ENCODE measurements around the gene DRC7. TPM values are rescaled to one million over a fixed set of nuclear protein-coding genes. Genes with fewer than 3 reads are reported as not detected.

The DRC7 gene
- total and polyA plus RNA-seq, 7 donors = not detected

GRCh38 chr16:57734308-57734924 is 39.8 kb downstream of the DRC7 start:
- no peak for TF ChIP-seq CTCF (IDR thresholded peaks at IDR 0.05)
- TF ChIP-seq POLR2A (IDR thresholded peaks at IDR 0.05) = no peak
- TF ChIP-seq EP300 (IDR thresholded peaks at IDR 0.05) = no peak
- TF ChIP-seq POLR2AphosphoS5 (IDR thresholded peaks at IDR 0.05) = no peak
- DNase-seq = no peak
- Histone ChIP-seq H3K4me3 (peak overlapping the region; percentile 69 to 97 (median 82)), H3K27me3 (no peaks in the 10 kb centered on the region), H3K9me3 (no peaks in the 10 kb centered on the region), H3K27ac (peak overlapping the region; percentile 88 to 93 (median 90)), H3K36me3 (peaks cover 0 to 4% (median 0%) of the 10 kb centered on the region in 4 donors), H3K4me1 (peaks cover 0 to 23% (median 18%) of the 10 kb centered on the region in 4 donors)
- WGBS, 2 donors = 41 to 53% methylated on average over 20 of the region's 20 CpGs
- intact Hi-C loops (cut with DNase I) = loop anchor here (2.0 to 10.0 kb wide), 5 partner anchors 266 to 948 kb away; partner anchors contain the start of genes CFAP20, CIAPIN1, COQ9 and SETD6

DNA sequence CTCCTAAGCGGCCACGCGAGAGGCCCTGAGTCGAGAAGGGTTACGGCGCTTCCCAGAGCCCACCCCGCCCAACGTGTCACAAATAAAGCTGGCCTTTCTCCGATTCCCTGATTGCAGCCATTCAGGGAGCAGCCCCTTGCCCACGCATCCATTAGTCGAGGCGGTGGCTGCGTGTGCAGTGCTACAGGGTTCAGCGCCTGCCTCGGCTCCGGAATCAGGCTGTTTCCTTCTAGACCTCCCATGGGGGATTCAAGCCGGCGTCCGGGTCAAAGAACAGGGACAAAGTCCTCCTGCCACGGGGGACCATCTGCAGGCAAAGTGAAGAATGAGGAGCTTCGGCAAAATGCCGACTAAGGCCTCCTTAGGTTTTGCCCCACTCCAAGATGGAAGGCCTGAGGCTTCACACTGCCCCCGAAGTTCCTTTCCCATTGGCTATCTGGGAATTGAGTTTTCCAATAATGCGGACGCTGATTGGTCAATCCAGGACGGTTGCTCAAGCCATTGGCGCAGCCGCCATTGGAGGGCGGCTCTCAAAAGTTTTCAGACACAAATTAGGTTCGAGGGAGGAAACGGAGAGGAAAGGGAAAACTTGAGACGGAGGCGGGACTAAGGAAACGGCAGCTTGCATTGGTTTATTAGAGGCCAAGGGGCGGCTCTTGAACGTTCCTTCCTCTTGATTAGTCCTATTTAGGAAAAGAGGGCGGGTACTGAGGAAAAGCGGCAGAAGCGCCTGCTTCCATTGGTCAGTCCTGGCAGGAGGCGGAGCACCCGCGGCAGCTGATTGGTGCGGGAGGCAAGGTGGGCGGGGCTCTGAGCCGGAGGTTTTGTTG is 40.5 kb downstream of the DRC7 start:
- TF ChIP-seq POLR2AphosphoS5 (IDR thresholded peaks at IDR 0.05) (peak; percentile 65 to 86 (median 74)), POLR2A (IDR thresholded peaks at IDR 0.05) (peak; percentile 32 to 44), EP300 (IDR thresholded peaks at IDR 0.05) (no peak), CTCF (IDR thresholded peaks at IDR 0.05) (no peak)
- Histone ChIP-seq H3K36me3 (peaks cover 0 to 4% (median 0%) of the 10 kb centered on the region in 4 donors), H3K4me3 (peak overlapping the region; percentile 83 to 97 (median 93)), H3K4me1 (peaks cover 0 to 23% (median 18%) of the 10 kb centered on the region in 4 donors), H3K9me3 (no peaks in the 10 kb centered on the region), H3K27ac (peak overlapping the region; percentile 88 to 93 (median 90)), H3K27me3 (no peaks in the 10 kb centered on the region)
- DNase-seq = peak; percentile 99
- intact Hi-C loops (cut with DNase I) = loop anchor here (2.0 to 10.0 kb wide), 6 partner anchors 67 to 947 kb away; partner anchors contain the start of genes CFAP20, CIAPIN1, COQ9 and KIFC3
- 0% methylated on average over 45 of the region's 45 CpGs for WGBS, 2 donors

DNA sequence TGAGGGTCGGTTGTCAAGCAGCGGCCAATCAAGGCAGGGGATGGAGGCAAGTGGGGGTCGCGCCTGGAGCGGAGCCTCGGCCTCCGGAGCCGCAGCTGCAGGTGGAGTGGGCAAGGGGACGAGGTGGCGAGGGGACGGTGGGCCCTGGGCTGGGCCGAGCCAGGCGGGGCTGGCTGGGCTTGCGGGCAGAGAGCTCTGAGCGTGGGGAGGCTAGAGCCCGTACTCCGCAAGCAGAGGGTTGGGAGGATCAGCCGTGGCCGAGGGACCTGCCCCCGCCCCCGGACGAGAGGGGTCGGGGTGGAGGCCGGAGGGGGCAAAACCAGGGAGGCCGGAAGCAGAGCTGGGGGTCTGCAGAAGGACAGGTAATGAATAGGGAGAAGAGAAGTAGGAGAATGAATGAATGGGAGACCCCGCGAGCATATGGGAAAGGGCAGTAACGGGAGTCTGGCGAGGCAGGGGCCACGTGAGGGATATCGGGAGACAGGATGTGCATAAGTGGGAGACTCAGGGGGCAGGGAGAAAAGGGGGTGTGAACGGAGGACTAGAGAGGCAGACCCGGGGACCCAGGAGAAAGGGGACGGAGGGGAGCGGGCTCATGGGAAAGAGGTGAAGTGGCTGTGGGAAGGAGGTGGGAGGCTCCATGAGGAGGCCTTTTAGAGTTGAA is 41.3 kb downstream of the DRC7 start, which contains the start of gene KATNB1:
KATNB1 (plus strand) TSS at position 16 of the 664 bp plus-strand sequence. CDS start 1,474 bp downstream, outside the sequence.
- peak; percentile 69 for DNase-seq
- peaks cover 0 to 4% (median 0%) of the 10 kb centered on the region in 4 donors for H3K36me3 ChIP-seq
- intact Hi-C loops (cut with DNase I) = loop anchor here (2.0 to 10.0 kb wide), 5 partner anchors 66 to 779 kb away; partner anchors contain the start of genes CFAP20, CIAPIN1, COQ9 and KIFC3
- no peaks in the 10 kb centered on the region for H3K9me3 ChIP-seq
- no peaks in the 10 kb centered on the region for H3K27me3 ChIP-seq
- peaks cover 0 to 23% (median 18%) of the 10 kb centered on the region in 4 donors for H3K4me1 ChIP-seq
- 1% methylated on average over 35 of the region's 35 CpGs for WGBS, 2 donors
- peak within 1 kb of the TSS; percentile 88 to 93 (median 90) for H3K27ac ChIP-seq
- H3K4me3 ChIP-seq = peak within 1 kb of the TSS; percentile 83 to 97 (median 93)
- TF ChIP-seq POLR2AphosphoS5 (IDR thresholded peaks at IDR 0.05) (peak in 2 of 4 donors; percentile 45 to 50), EP300 (IDR thresholded peaks at IDR 0.05) (no peak)

DNA sequence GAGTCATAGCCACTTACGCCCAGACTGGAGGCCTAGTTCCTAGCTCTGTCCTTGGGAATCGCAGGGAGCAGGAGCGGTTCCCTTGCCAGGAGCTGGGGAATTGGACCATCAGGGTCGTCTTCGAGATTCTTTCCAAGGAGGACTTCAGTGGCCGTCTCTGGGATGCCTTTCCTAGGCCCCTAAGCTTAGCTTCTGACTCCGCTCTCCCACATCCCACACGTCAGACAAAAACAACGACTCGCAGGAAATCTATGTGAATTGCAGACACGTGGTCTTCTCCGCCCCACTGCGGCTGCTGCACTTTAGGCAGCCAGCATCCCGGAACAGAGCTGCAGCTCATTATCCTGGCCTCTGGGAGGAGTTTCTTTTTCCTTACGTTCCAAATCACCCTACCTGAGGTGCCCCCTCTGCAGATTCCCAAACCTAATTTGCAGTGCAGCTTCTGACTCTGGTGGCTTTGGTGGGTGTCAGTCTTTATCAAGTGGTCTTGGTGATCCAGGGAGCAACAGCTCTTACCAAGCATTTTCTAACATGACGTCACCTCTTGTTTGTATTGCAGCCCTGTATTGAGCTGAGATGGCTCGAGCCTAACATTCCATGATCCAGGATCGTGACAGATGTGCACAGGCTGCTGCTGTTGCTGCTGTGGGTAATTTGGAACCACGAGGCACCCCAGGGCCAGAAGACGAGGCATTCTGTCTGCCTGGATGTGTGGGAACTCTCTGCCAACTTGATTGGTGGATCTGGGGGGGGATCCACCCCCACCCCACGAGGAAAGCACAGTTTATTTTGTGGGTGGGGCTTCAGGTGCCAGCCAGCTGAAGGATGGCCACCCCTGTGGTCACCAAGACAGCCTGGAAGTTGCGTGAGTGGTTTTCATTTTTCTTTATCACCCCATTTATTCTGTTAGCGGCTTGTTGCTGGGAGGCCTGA is 42.1 kb downstream of the DRC7 start:
- Histone ChIP-seq H3K9me3 (no peaks in the 10 kb centered on the region), H3K4me3 (peak overlapping the region; percentile 83 to 97 (median 93)), H3K4me1 (peaks cover 0 to 23% (median 18%) of the 10 kb centered on the region in 4 donors), H3K36me3 (peaks cover 0 to 4% (median 0%) of the 10 kb centered on the region in 4 donors), H3K27ac (peak overlapping the region; percentile 74 to 84 (median 80)), H3K27me3 (no peaks in the 10 kb centered on the region)
- TF ChIP-seq POLR2A (IDR thresholded peaks at IDR 0.05) (no peak), POLR2AphosphoS5 (IDR thresholded peaks at IDR 0.05) (no peak), EP300 (IDR thresholded peaks at IDR 0.05) (no peak), CTCF (IDR thresholded peaks at IDR 0.05) (no peak)
- intact Hi-C loops (cut with DNase I) = loop anchor here (5.0 to 10.0 kb wide), 4 partner anchors 66 to 778 kb away; partner anchors contain the start of genes CFAP20, CIAPIN1, COQ9 and KIFC3
- WGBS, 2 donors = 8 to 14% methylated on average over 23 of the region's 23 CpGs
- DNase-seq = peak; percentile 67
